ENCODE results near the gene RABGAP1. TPM values are rescaled to one million over a fixed set of nuclear protein-coding genes. Genes with fewer than 3 reads are reported as not detected.
A peak's percentile ranks its signal among the peaks of the same experiment; 100 is the strongest.

Gene RABGAP1
- total RNA-seq, 1 experiment from 2014 or later = 95.8 TPM

GRCh38 chr9:122922713-122923112, 18.1 kb upstream of the RABGAP1 start:
- Histone ChIP-seq H3K4me2 (no peak overlapping the region), H3K4me1 (replicated peaks; ENCODE audit: insufficient read depth) (no peaks in the 10 kb centered on the region), H3K4me3 (no peak overlapping the region), H3K27me3 (ENCODE audit: insufficient read depth, low read depth) (no peaks in the 10 kb centered on the region), H3K9me2 (ENCODE audit: insufficient read depth) (no peaks in the 10 kb centered on the region), H3F3A (ENCODE audit: insufficient read depth, low read depth) (0 out of 2 replicates have a peak, but pooled peaks cover 7% of the 10 kb centered on the region), H3K79me2 (ENCODE audit: low read depth) (peaks cover 17% of the 10 kb centered on the region), H3K9me3 (ENCODE audit: insufficient read depth, low read depth) (no peaks in the 10 kb centered on the region), H4K20me1 (ENCODE audit: insufficient read depth) (peaks cover 9% of the 10 kb centered on the region; the same call in 1 of the 2 replicates), H2AFZ (no peak overlapping the region), H3K36me3 (ENCODE audit: low read depth) (no peaks in the 10 kb centered on the region; the same call in 1 of the 2 replicates), H3K27ac (no peak overlapping the region)
- CTCF ChIA-PET = no interaction called here
- intact Hi-C loops (cut with micrococcal nuclease; ENCODE audit: unreplicated experiment) = no loop called here
- POLR2A ChIA-PET (ENCODE audit: unreplicated experiment) = no interaction called here
- BruUV-seq (replicated peaks) = no TSS peak
- no peak for DNase-seq
- TF ChIP-seq, protein P1, sequence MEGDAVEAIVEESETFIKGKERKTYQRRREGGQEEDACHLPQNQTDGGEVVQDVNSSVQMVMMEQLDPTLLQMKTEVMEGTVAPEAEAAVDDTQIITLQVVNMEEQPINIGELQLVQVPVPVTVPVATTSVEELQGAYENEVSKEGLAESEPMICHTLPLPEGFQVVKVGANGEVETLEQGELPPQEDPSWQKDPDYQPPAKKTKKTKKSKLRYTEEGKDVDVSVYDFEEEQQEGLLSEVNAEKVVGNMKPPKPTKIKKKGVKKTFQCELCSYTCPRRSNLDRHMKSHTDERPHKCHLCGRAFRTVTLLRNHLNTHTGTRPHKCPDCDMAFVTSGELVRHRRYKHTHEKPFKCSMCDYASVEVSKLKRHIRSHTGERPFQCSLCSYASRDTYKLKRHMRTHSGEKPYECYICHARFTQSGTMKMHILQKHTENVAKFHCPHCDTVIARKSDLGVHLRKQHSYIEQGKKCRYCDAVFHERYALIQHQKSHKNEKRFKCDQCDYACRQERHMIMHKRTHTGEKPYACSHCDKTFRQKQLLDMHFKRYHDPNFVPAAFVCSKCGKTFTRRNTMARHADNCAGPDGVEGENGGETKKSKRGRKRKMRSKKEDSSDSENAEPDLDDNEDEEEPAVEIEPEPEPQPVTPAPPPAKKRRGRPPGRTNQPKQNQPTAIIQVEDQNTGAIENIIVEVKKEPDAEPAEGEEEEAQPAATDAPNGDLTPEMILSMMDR (conservative IDR thresholded peaks at IDR 0.05) = no peak
- TF ChIP-seq EZH2 (IDR thresholded peaks at IDR 0.05; ENCODE audit: low read depth) = no peak

DNA sequence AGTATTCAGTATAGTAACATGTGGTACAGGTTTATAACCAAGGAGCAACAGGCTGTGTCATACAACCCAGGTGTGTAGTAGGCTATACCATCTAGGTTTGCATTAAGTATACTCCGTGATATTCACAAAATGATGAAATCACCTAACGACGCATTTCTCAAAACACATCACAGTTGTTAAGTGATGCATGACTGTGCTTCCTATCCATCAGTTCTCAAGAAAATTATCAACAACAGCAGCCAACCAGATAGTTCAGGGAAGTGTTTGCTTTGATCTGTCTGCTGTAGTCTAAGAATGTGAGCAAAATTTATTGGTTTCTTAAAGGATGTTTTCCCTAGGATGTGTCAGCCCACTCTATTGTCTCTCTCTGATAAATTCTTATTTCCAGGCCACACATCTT, 16.9 kb upstream of the RABGAP1 start:
- ChIA-PET POLR2A (ENCODE audit: unreplicated experiment) (interaction anchor here (0.6 to 0.7 kb wide), 2 partner anchors 20 to 1392 kb away, joined by 18 to 19 read pairs; no protein-coding TSS in a partner anchor), CTCF (interaction anchor here (0.6 kb wide), 2 partner anchors 80 to 1739 kb away, joined by 3 to 4 read pairs; no protein-coding TSS in a partner anchor)
- H3K27me3 ChIP-seq (ENCODE audit: insufficient read depth, low read depth) = no peaks in the 10 kb centered on the region
- peaks cover 28% of the 10 kb centered on the region for H3K79me2 ChIP-seq (ENCODE audit: low read depth)
- H3F3A ChIP-seq (ENCODE audit: insufficient read depth, low read depth) = 0 out of 2 replicates have a peak, but pooled peaks cover 7% of the 10 kb centered on the region
- BruUV-seq (replicated peaks) = no TSS peak
- H3K36me3 ChIP-seq (ENCODE audit: low read depth) = no peaks in the 10 kb centered on the region; the same call in 1 of the 2 replicates
- no peaks in the 10 kb centered on the region for H3K9me2 ChIP-seq (ENCODE audit: insufficient read depth)
- no peak overlapping the region for H3K4me2 ChIP-seq
- TF ChIP-seq, protein P1 (conservative IDR thresholded peaks at IDR 0.05) = no peak
- TF ChIP-seq EZH2 (IDR thresholded peaks at IDR 0.05; ENCODE audit: low read depth) = no peak
- intact Hi-C loops (cut with micrococcal nuclease; ENCODE audit: unreplicated experiment) = no loop called here
- H2AFZ ChIP-seq = no peak overlapping the region
- DNase-seq = no peak
- peaks cover 9% of the 10 kb centered on the region; the same call in 1 of the 2 replicates for H4K20me1 ChIP-seq (ENCODE audit: insufficient read depth)
- H3K27ac ChIP-seq = no peak overlapping the region
- H3K4me1 ChIP-seq (replicated peaks; ENCODE audit: insufficient read depth) = no peaks in the 10 kb centered on the region
- no peaks in the 10 kb centered on the region for H3K9me3 ChIP-seq (ENCODE audit: insufficient read depth, low read depth)
- no peak overlapping the region for H3K4me3 ChIP-seq

DNA sequence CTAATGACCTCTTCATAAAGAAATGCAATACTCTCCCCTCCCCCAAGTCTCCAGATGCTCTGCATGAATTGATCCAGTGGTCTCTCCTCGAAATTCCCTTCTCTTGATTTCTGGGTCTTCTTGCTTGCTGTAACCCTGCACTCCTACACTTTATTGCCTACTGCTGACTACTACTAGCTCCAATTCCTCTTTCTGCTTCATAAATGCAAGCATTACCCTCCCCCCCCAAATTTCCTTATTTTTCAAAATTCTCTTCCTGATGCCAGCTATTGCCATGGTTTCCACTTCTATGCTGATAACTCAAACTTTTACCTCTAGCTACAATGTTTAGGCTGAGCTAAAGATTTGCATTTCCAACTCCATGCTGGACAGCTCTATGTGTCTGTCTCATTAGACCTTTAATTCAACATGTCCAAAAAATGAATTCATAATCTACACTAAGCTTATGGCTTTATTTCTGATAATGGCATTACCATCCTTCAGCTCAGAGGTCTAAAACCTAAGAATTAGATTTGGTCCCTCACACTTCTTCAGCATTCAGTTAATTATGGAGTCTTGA, 10.9 kb upstream of the RABGAP1 start:
- Histone ChIP-seq H3K4me3 (peak overlapping the region; percentile 76; the same call in 1 of the 2 replicates), H3K9me3 (ENCODE audit: insufficient read depth, low read depth) (no peaks in the 10 kb centered on the region), H3K9me2 (ENCODE audit: insufficient read depth) (no peaks in the 10 kb centered on the region), H4K20me1 (ENCODE audit: insufficient read depth) (no peaks in the 10 kb centered on the region), H3K36me3 (ENCODE audit: low read depth) (no peaks in the 10 kb centered on the region), H2AFZ (no peak overlapping the region), H3K4me1 (replicated peaks; ENCODE audit: insufficient read depth) (peaks cover 18% of the 10 kb centered on the region), H3K79me2 (ENCODE audit: low read depth) (peaks cover 78% of the 10 kb centered on the region), H3K27ac (no peak overlapping the region), H3K27me3 (ENCODE audit: insufficient read depth, low read depth) (no peaks in the 10 kb centered on the region), H3F3A (ENCODE audit: insufficient read depth, low read depth) (peaks cover 17% of the 10 kb centered on the region; the same call in 1 of the 2 replicates), H3K4me2 (peak overlapping the region; percentile 85)
- TF ChIP-seq EZH2 (IDR thresholded peaks at IDR 0.05; ENCODE audit: low read depth) = no peak
- TF ChIP-seq, protein P1 (conservative IDR thresholded peaks at IDR 0.05) = no peak
- no TSS peak for BruUV-seq (replicated peaks)
- DNase-seq = no peak
- ChIA-PET CTCF (no interaction called here), POLR2A (ENCODE audit: unreplicated experiment) (interaction anchor here (0.6 kb wide), 1 partner anchor 20 kb away, joined by 4 read pairs; no protein-coding TSS in a partner anchor)
- intact Hi-C loops (cut with micrococcal nuclease; ENCODE audit: unreplicated experiment) = loop anchor here (5.0 kb wide), 1 partner anchor 62 kb away; no protein-coding TSS in a partner anchor
